HG03064 (cell line): ENCODE measurements around the gene WDR37.

Experiments used
- ATAC-seq: cut with Tn5 transposase; IDR thresholded peaks from one replicate; pipeline ENCODE4 v1.9.1; 2021; ENCODE audit warnings: low read depth; ENCODE audit not compliant: unreplicated experiment

Gene WDR37

DNA sequence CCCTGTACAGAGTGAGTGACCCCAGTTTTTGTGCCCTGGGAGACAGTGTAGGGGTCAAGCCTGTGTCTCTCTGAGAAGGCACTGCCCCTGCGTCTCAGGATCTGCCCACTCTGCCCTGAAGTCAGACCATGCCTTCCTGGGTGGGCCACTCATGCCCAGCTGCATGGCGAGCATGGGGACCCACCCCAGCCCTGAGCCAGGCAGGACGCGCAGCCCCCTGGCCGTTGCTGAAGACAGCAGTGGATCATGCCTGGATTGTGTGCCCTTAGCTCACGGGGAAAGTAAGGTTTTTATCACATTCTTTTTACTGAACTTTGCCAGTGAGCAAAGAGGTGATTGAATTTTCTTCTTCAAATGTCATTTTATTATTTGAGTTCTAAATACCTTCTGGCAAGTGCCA is 66.2 kb downstream of the WDR37 start:
- no peak for ATAC-seq

DNA sequence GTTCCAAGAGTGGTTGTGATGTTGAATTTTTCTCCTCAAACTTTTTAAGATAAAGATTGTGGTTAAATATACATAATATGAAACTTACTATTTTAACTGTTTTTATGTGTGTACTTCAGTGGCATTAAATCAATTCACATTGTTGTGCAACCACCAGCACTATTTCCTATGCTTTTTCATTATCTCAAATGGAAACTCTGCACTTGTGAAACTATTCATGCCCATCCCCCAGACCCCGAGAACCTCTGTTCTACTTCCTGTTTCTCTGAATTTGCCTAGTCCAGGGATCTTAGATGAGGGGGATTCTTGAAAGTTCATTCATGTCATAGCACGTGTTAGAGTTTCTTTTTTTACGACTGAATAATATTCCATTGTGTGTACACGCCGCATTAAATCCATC is 67.0 kb downstream of the WDR37 start:
- no peak for ATAC-seq

DNA sequence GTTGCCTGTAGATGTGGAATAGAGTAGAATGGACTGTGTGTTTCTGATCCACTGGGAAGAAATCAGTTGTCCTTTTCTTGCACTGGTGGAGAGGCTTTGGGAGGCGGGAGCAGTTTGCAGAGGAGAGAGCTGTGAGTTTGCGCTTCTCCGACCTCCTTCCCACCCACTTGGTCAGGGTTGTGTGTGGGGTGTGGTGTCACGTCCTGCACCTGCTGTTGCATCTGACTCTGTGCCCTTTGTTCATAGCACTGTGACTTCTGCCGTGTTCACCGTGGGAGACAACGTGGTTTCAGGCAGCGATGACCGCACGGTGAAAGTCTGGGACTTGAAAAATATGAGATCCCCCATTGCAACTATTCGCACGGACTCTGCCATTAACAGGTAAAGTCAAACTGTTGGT is 67.8 kb downstream of the WDR37 start:
- no peak for ATAC-seq

DNA sequence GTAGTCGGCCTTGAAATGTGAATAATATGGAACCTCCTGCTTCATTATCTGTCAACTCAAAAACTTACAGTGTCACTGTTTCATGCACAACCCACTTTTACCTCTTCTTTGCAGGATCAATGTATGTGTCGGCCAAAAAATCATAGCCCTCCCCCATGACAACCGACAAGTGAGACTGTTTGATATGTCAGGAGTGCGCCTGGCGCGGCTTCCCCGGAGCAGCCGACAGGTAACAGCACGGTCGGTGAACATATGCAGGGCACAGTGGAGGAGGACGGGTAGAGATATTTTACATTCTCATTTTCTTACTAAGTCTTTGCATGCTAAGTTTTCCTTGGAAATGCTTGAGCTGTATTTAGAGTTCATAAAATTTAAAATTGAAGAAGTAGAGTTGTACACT is 68.6 kb downstream of the WDR37 start:
- no peak for ATAC-seq

DNA sequence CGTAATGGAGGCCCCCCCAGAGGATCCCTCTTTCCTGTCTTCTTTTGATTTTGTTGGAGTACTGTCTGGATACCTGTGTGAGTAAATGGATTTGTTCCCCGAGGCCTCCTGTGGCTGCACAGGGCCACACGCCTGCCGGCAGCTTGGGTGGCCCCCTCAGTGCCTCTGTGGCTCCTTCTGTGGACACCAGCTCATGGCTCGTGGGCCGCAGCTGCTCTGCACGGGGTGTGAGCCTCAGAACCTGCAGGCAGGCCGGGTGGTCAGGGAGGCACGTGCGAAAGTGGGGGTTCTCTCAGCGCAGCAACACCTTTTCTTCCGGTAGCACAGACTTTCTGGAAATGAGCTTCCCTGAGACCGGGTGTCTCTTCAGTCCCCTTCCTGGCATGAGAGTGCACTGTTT is 70.3 kb downstream of the WDR37 start:
- no peak for ATAC-seq

DNA sequence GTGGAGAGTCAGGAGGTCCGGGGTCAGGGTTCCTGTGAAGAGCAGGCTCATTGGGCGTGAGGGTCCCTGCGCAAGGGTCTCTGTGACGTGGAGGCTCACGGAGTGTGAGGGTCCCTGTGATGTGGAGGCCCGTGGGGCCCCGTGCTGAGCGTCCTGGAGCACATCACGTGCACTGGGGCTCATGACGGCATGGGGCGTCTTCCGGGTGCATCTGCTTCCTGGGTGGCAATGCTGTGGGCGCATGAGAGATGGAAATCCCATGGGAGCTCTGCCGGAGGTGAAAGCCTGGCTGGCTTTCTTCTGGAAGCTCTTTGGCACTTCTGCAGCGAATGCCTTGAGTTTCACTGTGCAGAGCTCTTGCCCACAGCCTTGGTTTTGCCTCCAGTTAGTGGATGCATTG is 71.4 kb downstream of the WDR37 start:
- ATAC-seq: no peak

DNA sequence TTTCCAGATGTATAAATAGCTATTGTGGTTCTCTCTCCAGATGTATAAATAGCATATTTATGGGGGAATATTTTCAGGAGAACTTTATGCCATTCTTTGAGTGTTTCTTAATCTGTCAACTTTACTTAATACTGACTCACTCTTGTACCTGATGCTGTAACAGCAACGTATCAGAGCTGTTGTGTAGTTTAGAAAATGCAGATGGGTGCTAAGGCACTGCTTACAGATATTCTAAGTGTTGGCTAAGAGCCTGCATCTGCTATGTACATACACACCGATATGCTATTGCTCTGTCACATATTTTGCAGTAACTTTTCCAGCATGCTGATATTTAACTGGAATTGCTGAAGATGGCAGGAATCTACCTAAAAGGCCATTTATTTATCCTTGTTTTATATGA is 71.9 kb downstream of the WDR37 start:
- no peak for ATAC-seq

DNA sequence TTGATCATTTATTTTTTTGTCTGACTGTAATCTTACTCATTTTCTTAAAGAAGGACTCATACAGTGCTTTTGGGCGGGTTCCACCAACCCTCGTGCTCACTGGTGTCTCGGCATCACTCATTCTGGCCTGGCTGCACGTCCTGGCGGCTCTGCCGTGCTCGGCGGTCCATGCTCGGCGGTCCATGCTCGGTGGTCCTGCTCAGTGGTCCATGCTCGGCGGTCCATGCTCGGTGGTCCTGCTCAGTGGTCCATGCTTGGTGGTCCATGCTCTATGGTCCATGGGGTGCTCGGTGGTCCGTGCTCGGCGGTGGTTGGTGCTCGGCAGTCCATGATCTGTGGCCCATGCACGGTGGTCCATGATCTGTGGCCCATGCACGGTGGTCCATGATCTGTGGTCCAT is 72.5 kb downstream of the WDR37 start:
- ATAC-seq: no peak

DNA sequence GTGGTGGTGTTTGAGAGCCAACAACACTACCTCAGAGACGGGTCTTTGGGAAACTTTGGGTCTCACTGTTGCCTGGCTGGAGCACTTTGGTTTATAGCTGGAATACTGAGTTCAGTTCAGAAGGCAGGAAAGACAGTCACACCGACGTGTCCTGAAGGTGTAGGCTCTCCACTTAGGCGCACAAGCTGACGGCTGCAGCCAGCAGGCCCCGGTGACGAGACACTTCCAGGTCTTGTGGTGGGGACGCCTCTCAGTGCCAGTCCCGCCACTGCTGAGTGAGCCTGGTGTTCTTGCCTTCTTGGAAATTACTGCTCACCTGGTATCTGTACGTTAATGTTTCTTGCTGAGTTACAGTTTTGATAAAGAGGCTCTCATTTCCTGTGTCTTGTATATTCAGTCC is 74.0 kb downstream of the WDR37 start:
- no peak for ATAC-seq

DNA sequence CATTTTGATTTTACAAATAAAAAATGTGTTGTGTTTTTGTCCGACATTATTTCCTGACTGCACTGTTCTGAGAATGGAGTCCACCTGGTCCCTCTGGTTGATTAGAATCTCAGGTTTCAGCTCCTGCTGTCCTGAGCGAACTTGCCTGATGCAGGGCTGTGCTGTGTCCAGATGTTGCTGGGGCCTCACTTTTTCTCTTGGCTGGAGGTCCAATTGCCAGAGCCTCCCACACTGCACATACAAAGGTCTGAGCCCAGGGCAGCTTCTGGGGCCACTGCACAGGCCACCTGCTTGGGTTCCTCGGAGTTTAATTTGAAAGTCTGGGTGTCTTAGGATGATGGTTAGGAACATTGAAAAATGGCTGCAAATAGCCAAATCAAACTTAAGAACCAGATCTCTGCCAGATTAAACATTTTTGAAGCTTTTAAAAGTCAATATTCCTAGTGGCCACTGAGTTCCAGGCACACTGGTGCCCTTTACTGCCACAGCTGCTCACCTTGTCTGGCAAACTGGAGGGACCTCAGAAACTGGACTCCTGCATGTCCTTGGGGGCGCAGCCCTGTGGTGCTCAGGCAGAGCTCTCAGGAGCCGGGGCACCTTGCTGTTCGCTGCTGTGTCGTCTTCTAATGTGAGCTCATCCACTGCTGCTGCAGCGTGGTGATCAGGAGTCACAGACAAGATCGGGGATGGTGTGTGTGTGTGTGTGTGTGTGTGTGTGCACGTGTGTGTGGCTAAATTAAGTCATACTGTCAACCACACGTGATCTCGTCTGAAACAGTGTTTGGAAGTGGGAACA is 75.0 kb downstream of the WDR37 start:
- no peak for ATAC-seq

DNA sequence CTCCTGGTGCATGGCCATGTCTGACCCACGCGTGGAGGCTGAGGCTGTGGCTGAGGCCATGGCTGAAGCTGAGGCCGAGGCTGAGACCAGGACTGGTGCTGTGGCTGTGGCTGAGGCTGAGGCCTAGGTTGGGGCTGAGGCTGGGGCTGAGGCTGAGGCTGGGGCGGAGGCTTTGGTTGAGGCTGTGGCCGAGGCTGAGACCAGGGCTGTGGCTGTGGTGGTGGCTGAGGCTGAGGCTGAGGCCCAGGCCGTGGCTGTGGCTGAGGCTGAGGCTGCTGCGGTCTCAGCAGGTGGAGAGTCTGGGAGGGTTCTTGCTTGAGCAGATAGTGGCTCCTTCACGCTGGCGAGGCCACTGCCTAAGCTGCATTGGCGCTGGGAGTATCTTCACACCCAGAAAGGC is 76.4 kb downstream of the WDR37 start:
- no peak for ATAC-seq

DNA sequence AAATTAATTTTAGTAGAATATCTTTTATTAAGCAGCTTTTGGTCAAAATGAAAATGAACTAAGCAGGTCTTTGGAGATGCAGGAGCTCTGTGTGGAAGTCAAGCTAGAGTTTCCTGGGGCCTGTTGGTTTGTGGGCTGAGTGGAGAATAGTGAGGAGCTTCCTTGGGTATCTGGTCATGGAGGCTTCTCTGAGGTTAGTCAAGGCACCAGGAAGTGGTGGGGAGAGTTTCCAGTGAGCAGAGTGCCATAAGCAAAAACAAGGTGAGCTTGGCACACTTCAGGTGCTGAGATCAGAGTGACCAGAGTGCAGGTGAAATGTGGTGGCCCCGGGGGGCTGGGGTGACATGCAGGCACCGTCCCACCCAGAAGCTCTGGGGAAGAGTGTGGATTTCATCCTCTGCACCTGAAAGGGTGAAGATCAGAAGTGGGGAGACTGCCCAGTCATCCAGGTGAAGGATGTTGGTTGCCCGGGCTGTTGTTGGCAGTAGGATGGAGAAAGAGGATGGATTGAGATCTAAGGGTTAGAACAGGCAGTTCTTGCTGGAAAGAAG is 77.4 kb downstream of the WDR37 start:
- ATAC-seq: no peak

DNA sequence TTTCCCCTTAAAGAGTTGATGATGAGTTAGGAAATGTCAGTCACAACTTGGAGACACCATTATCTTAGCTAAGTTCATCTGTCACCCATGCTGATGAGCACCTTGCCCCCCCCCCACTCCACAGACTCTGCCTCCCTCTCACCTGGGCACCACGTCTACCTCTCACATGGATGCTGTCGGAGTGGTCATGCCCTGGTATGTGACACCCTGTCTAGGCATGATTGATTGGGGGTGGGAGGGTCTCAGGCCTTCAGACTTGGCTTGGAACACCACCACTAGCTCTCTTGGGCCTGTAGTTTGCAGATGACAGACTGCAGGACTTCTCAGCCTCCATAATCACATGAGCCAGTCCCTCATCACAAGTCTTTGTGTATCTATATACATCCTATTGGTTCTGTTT is 78.0 kb downstream of the WDR37 start:
- ATAC-seq: no peak

DNA sequence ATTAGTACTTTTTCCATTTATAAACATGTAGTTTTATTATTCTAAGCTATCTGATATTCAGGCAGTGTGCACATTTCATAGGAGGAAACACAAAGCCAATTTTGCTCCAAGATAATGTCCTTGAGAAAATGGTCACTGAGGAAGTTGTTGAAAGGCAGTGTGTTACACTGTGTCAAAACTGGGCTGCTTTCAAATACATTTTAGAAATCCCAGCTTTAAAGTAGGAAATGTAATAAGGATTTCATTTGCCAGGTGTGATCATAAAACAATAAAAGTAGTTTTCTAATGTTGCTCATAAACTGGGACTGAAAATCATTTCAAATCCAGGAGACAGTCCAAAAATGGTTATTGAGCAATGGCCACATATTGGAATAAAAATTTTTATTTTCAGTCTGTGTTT is 80.1 kb downstream of the WDR37 start:
- no peak for ATAC-seq

DNA sequence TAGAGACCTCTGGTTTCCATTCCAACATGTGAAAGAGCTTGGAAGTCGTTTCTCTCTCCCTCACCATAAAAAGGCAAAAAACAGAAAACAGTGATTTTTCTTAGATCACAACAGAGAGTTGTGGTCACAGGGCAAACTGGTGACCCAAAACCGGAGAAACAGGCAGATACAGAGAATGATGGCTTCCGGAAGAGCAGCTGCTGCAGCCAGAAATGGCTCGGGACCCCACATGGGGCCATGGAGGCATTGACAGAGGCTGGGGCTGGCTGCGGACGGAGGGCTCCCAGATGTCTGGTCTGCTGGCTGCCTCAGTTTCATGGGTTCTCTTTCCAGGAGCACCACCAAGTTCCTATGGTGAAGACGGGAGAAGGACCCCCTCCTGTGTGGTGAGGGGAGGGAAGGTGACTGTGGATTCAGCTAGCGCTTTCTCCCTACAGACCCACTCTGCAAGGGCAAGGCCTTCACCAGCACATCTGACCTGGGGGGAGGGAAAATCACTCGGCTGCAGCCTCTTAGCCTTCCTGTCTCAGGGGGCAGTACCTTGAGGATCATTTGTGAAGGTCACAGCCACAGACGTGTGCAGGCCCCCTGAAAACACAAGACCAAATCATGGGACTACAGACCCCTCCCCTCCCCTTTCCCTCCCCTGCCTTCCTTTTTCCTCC is 81.4 kb downstream of the WDR37 start:
- no peak for ATAC-seq

DNA sequence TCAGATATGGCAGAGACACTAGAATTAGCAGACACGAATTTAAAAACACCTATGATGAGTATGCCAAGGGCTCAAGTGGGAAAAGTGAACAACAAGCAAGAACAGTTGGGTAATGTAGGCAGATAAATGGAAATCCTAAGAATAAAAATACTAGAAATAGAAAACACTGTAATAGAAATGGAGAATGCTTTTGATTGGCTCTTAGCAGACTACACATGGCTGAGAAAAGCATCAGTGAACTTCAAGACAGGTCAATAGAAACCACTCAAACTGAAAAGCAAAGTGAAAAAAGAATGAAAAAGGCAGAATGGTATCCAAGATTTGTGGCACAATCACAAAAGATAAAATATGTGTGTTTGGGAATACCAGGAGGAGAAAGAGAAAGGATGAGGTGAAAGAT is 82.3 kb downstream of the WDR37 start:
- no peak for ATAC-seq

DNA sequence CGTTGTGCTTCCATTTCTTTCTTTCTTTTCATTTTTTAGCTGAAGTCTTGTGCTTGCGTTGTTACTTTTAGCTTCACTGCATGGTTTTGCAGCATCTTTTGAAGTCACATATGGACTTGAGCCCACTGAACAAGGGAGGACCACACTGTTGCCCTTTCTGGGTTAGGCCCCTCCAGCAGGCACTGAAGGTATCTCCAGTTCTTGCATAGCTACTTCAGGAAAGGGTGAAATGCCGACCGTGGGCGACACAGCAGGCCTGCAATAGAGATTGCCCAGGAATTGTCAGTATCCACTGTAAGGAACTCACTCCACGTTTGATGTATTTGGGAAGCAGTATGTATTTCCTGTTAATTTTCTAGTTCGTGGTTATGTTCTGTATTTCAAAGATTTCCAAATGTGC is 85.1 kb downstream of the WDR37 start:
- no peak for ATAC-seq

DNA sequence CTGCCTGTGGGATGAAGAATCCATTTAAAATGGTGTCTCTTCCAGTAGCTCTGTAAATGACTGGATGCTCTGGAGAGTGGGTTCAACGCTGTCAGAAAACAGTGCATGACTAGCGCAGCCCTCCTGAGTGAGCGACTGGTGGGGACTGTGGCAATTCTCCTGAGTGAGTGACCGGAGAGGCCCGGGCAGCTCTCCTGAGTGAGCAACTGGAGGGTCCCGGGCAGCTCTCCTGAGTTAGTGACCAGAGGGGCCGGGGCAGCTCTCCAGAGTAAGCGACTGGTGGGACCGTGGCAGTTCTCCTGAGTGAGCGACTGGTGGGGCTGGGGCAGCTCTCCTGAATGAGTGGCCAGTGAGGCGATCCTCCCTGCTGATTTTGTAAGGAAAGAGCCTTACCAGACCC is 85.5 kb downstream of the WDR37 start:
- ATAC-seq: no peak

DNA sequence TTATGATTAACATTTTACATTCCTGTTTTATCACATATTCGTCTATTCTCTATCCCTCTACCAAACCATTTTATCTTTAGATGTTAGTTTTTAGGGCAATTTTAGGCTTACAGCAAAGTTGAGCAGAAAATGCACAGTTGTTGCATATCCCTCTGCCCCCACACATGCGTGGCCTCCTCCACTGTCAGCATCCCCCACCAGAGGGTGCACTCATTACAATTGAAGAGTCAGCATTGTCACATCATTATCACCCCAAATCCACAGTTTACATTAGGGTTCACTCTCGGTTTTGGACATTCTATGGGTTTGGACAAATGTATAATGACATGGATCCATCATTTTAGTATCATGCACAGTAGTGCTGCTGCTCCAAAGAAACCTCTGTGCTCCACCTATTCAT is 86.4 kb downstream of the WDR37 start:
- no peak for ATAC-seq

DNA sequence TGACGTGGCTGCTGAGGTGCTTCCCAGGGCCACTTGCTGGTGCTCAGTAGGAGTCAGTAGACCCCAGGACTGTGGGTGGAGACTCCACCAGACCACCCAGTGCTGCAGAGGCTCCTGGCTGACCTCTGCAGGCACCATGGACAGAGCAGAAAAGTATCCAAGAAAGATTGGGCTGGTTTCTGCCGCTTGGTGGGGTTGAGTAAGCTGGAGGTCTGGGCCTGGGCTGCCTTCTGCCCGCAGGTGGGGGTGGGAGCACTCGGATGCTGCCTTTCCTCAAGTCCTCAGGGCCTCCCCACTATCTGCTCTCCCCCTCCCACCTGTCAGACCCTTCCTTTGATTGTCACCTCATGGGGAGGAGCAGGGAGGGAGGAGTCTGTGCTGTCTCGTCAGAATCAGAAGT is 91.6 kb downstream of the WDR37 start:
- no peak for ATAC-seq

DNA sequence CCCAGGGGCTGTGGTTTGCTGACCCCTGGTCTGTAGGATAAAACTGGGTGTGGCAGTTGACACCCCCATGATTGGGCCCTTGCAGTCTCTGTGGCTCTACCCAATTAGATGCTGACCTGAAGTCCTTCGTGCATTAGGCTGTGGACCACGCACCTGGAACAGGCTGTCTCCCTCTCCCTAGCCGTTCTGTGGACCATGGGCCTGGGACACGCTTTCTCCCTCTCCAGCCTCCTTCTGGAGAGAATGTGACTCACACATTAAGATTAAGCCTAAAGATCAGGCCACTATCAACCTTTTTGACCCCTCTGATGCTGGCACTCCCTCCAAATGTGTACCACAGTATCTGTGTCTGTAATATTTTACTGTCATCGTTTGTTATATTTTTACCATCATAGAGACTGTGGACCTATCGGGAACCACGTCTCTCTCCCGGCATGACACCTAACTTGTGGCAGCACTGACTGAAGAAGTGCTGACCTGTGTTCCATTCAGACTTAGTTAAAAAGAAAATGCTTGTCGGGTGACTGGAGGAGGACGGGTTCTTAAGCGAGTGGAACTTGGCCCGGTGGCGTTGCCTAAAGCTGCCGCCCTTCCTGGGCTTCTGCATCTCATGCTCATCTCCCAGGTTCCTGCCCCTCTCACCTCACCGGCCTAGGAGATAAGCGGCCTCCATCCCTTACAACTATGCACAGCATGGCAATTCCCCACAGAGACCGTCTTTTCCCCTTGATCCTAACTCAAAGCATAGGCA is 92.8 kb downstream of the WDR37 start:
- ATAC-seq: no peak
